DND-41 (cell line): Measurements from ENCODE around the gene HSBP1L1.

Source experiments
- EZH2 ChIP-seq: IDR thresholded peaks from 3 replicates; pipeline ENCODE4 v1.6.1; 2012; ENCODE audit warnings: borderline replicate concordance, low read depth, mild to moderate bottlenecking, moderate library complexity, low read length, inconsistent platforms; ENCODE audit not compliant: severe bottlenecking
- TF ChIP-seq, protein P1 (sequence below): IDR thresholded peaks from 2 replicates; pipeline ENCODE4 v1.5.1; 2012; ENCODE audit warnings: borderline replicate concordance, low read length, moderate library complexity, mild to moderate bottlenecking; ENCODE audit not compliant: poor library complexity, severe bottlenecking; ENCODE audit errors: extremely low read depth

DNA sequence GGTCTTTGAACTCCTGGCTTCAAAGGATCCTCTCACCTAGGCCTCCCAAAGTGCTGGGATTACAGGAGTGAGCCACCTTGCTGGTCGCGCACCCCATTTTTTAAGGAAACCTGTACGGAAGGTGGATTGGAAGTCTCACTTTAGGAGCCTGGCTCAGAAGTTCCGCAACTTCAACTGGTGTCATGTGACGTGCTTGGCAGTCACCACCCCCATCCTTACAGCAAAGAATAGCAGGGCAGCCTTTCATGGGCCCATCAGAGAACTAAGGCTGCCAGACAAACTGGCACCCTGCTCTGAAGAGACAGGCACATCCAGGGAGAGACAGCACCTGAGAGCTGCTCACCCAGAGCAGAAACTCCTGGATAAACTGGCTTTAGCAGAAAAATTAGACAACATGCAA, 9.7 kb upstream of the HSBP1L1 start:
- TF ChIP-seq, protein P1, sequence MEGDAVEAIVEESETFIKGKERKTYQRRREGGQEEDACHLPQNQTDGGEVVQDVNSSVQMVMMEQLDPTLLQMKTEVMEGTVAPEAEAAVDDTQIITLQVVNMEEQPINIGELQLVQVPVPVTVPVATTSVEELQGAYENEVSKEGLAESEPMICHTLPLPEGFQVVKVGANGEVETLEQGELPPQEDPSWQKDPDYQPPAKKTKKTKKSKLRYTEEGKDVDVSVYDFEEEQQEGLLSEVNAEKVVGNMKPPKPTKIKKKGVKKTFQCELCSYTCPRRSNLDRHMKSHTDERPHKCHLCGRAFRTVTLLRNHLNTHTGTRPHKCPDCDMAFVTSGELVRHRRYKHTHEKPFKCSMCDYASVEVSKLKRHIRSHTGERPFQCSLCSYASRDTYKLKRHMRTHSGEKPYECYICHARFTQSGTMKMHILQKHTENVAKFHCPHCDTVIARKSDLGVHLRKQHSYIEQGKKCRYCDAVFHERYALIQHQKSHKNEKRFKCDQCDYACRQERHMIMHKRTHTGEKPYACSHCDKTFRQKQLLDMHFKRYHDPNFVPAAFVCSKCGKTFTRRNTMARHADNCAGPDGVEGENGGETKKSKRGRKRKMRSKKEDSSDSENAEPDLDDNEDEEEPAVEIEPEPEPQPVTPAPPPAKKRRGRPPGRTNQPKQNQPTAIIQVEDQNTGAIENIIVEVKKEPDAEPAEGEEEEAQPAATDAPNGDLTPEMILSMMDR: no peak
- no peak for TF ChIP-seq EZH2
